A549 (cell line): ENCODE results near the gene INTS4. TPM values are rescaled to one million over a fixed set of nuclear protein-coding genes. Genes with fewer than 3 reads are reported as not detected.
"Not testable (repeated sequence)": the region's sequence is repeated elsewhere in the genome, so short reads cannot be mapped to it uniquely, and the experiment has no call there.

Experiments used
- ATAC-seq, 2 experiments: fragments of 200-7000 bp in 1 of 2; fragments of >200 bp in 1 of 2; cut with Nextera tagmentation in 1 of 2; cut with Tn5 transposase in 1 of 2; 3 replicates each; pipeline versions ENCODE4 v1.8.0 to v1.9.1; 2018 to 2020; ENCODE audit warnings: mild to moderate bottlenecking in 1 of 2, moderate library complexity in 1 of 2
- CTCF ChIA-PET: fragments of 300-600 bp; sonication (Branson Sonifier 250); formaldehyde crosslinking; extraction: SDS; loops from one replicate; lab custom pipeline; 2021; ENCODE audit warnings: antibody characterized with exemption, inconsistent platforms; lab: Yijun Ruan, JAX
- POLR2A ChIA-PET: fragments of 350-600 bp; formaldehyde crosslinking; extraction: SDS; loops from one replicate; lab custom pipeline; 2021; ENCODE audit warnings: antibody characterized with exemption, inconsistent platforms; lab: Yijun Ruan, JAX
- DNase-seq, 2 experiments: peaks; one replicate each; pipeline versions ENCODE4 v3.0.0 to v3.0.0-alpha.2; 2011 to 2016; ENCODE audit warnings: low read depth in 1 of 2, low spot score in 1 of 2
- FAIRE-seq: peaks from 2 replicates; lab custom pipeline; 2011; peaks lifted over from hg19 to GRCh38; lab: Jason Lieb, UNC
- H3K27ac ChIP-seq, 2 experiments: fragments of >200 bp; sonication (Bioruptor Twin); formaldehyde crosslinking; 3 replicates each; pipeline ENCODE4 v1.5.1; 2016 to 2017
- H3K4me1 ChIP-seq: fragments of >200 bp; sonication (Bioruptor Twin); formaldehyde crosslinking; 3 replicates; pipeline ENCODE4 v1.6.1; 2016
- H3K4me2 ChIP-seq: fragments of >200 bp; sonication (Bioruptor Twin); formaldehyde crosslinking; 3 replicates; pipeline ENCODE4 v1.6.1; 2016
- H3K4me3 ChIP-seq: fragments of >200 bp; sonication (Bioruptor Twin); formaldehyde crosslinking; 3 replicates; pipeline ENCODE4 v1.5.1; 2016
- H3K9me3 ChIP-seq: fragments of >200 bp; sonication (Bioruptor Twin); formaldehyde crosslinking; 3 replicates; pipeline ENCODE4 v1.6.1; 2016
- ATOH8 ChIP-seq: fragments of 250-450 bp; sonication (Bioruptor Pico); IDR thresholded peaks from 2 replicates; pipeline ENCODE4 v1.5.0; 2020; ENCODE audit warnings: low read depth, mild to moderate bottlenecking, moderate library complexity
- CTCF ChIP-seq: fragments of >200 bp; sonication (Bioruptor Twin); formaldehyde crosslinking; IDR thresholded peaks from 3 replicates; pipeline ENCODE4 v1.5.1; 2016
- EHF ChIP-seq: fragments of 250-450 bp; sonication (Bioruptor Pico); IDR thresholded peaks from 2 replicates; pipeline ENCODE4 v1.5.0; 2020; ENCODE audit warnings: mild to moderate bottlenecking
- FOSL2 ChIP-seq, 2 experiments: fragments of 450-650 bp in 1 of 2; fragments of >200 bp in 1 of 2; sonication (Bioruptor Twin) in 1 of 2; formaldehyde crosslinking; IDR thresholded peaks; 2 replicates each; pipeline versions ENCODE4 v1.5.0 to v1.6.1; 2016 to 2020; ENCODE audit warnings: mild to moderate bottlenecking in 1 of 2, moderate library complexity in 1 of 2
- FOXS1 ChIP-seq: fragments of 250-450 bp; sonication (Bioruptor Pico); IDR thresholded peaks from 2 replicates; pipeline ENCODE4 v1.5.0; 2020; ENCODE audit warnings: mild to moderate bottlenecking, moderate library complexity
- HEYL ChIP-seq: fragments of 250-450 bp; sonication (Bioruptor Pico); IDR thresholded peaks from 2 replicates; pipeline ENCODE4 v1.8.0; 2021; ENCODE audit warnings: mild to moderate bottlenecking, moderate library complexity
- HOXB5 ChIP-seq: fragments of 250-450 bp; sonication (Bioruptor Pico); IDR thresholded peaks from 2 replicates; pipeline ENCODE4 v1.5.0; 2020; ENCODE audit warnings: mild to moderate bottlenecking, moderate library complexity
- MAX ChIP-seq: IDR thresholded peaks from 2 replicates; pipeline ENCODE4 v1.6.1; 2012
- POLR2A ChIP-seq: IDR thresholded peaks from 2 replicates; pipeline ENCODE4 v1.6.1; 2012; ENCODE audit warnings: mild to moderate bottlenecking, low read length
- POLR2AphosphoS2 ChIP-seq: conservative IDR thresholded peaks from 2 replicates; pipeline ENCODE4 v1.6.1; 2012; ENCODE audit warnings: low read length, improper control_type of control experiment, inconsistent platforms
- RCOR1 ChIP-seq: fragments of 150-350 bp; IDR thresholded peaks from 2 replicates; pipeline ENCODE4 v1.6.1; 2014; ENCODE audit warnings: antibody characterized with exemption, low read length, low read depth
- TP53 ChIP-seq: fragments of 250-450 bp; sonication (Bioruptor Pico); IDR thresholded peaks from 2 replicates; pipeline ENCODE4 v1.5.0; 2021; ENCODE audit warnings: mild to moderate bottlenecking, moderate library complexity
- ZC3H11A ChIP-seq: fragments of 450-650 bp; IDR thresholded peaks from 2 replicates; pipeline ENCODE4 v1.6.1; 2014; ENCODE audit warnings: antibody characterized with exemption, mild to moderate bottlenecking
- ZNF302 ChIP-seq: fragments of 250-450 bp; sonication (Bioruptor Pico); IDR thresholded peaks from 2 replicates; pipeline ENCODE4 v1.9.0; 2021; ENCODE audit warnings: inconsistent platforms, mild to moderate bottlenecking, moderate library complexity
- WGBS: methylation state at CpG from one replicate; pipeline ENCODE4 v1.1.6; 2017; ENCODE audit errors: missing lambda C conversion rate; 5-methylcytosine and 5-hydroxymethylcytosine counted together
- polyA plus RNA-seq, 4 experiments: library from polyadenylated mRNA; depleted of rRNA in 3 of 4; stranded (reverse); fragments of >200 nt; fragmentation: RNase III in 1 of 4; extraction: RNeasy Plus Mini Kit Qiagen cat#74134 plus additional on column Dnase treatment in 1 of 4; gene quantifications; 2 replicates in 3 of 4; 3 replicates in 1 of 4; pipeline ENCODE4 v1.2.3, GENCODE V29; 2011 to 2017
- TF ChIP-seq, protein P1 (sequence below): fragments of 150-350 bp; IDR thresholded peaks from 2 replicates; pipeline ENCODE4 v1.6.1; 2014; ENCODE audit warnings: low read depth, mild to moderate bottlenecking, low read length
- TF ChIP-seq, protein P2 (sequence below): fragments of >200 bp; sonication (Bioruptor Twin); formaldehyde crosslinking; IDR thresholded peaks from 2 replicates; pipeline ENCODE4 v1.6.1; 2016

INTS4 gene
- polyA plus RNA-seq, 2 of the 4 experiments (the other 2 are of a cell fraction), result 22.0 to 35.3 TPM

GRCh38 chr11:78041843-78042440, 47.5 kb upstream of the INTS4 start:
- POLR2A ChIA-PET, result no interaction called here
- no peak for ATAC-seq
- Histone ChIP-seq H3K4me3 (no peak overlapping the region), H3K4me1 (peaks cover 36% of the 10 kb centered on the region)
- 95% methylated on average over 14 of the region's 14 CpGs for WGBS
- CTCF ChIA-PET, result interaction anchor here (5.9 kb wide), 1 partner anchor 43 kb away, joined by 47 read pairs; no protein-coding TSS in a partner anchor
- TF ChIP-seq MAX, result no peak
- TF ChIP-seq ZC3H11A, result no peak
- TF ChIP-seq ATOH8 (CRISPR knock-in tag), result no peak
- TF ChIP-seq ZNF302 (CRISPR knock-in tag), result no peak
- no peak for TF ChIP-seq CTCF
- TF ChIP-seq, protein P1, sequence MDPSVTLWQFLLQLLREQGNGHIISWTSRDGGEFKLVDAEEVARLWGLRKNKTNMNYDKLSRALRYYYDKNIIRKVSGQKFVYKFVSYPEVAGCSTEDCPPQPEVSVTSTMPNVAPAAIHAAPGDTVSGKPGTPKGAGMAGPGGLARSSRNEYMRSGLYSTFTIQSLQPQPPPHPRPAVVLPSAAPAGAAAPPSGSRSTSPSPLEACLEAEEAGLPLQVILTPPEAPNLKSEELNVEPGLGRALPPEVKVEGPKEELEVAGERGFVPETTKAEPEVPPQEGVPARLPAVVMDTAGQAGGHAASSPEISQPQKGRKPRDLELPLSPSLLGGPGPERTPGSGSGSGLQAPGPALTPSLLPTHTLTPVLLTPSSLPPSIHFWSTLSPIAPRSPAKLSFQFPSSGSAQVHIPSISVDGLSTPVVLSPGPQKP, result no peak
- no peak for TF ChIP-seq HOXB5 (CRISPR knock-in tag)
- no peak for TF ChIP-seq POLR2AphosphoS2
- TF ChIP-seq, protein P2, sequence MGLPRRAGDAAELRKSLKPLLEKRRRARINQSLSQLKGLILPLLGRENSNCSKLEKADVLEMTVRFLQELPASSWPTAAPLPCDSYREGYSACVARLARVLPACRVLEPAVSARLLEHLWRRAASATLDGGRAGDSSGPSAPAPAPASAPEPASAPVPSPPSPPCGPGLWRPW, result no peak
- TF ChIP-seq, all 56 proteins: peak for 0
- Histone ChIP-seq H3K27ac (no peak overlapping the region), H3K4me2 (no peak overlapping the region), H3K9me3 (no peaks in the 10 kb centered on the region)
- FAIRE-seq, result no peak
- DNase-seq, result no peak

- POLR2A ChIA-PET, result interaction anchor here (0.7 to 2.0 kb wide), 2 partner anchors 38 to 47 kb away, joined by 3 to 8 read pairs; partner anchors contain the start of genes INTS4 and NDUFC2
- 97% methylated on average over 8 of the region's 8 CpGs for WGBS
- H3K4me2 ChIP-seq, FAIRE-seq, DNase-seq, H3K4me3 ChIP-seq, H3K9me3 ChIP-seq, CTCF ChIA-PET, ATAC-seq: not testable (repeated sequence)
- peaks cover 42% of the 10 kb centered on the region for H3K4me1 ChIP-seq
- peak overlapping the region in 1 of 2 experiments; percentile 82; a peak in 2 of 6 replicates for H3K27ac ChIP-seq
These were observed 46.9 kb upstream of the INTS4 start for GRCh38 chr11:78041380-78041719.

DNA sequence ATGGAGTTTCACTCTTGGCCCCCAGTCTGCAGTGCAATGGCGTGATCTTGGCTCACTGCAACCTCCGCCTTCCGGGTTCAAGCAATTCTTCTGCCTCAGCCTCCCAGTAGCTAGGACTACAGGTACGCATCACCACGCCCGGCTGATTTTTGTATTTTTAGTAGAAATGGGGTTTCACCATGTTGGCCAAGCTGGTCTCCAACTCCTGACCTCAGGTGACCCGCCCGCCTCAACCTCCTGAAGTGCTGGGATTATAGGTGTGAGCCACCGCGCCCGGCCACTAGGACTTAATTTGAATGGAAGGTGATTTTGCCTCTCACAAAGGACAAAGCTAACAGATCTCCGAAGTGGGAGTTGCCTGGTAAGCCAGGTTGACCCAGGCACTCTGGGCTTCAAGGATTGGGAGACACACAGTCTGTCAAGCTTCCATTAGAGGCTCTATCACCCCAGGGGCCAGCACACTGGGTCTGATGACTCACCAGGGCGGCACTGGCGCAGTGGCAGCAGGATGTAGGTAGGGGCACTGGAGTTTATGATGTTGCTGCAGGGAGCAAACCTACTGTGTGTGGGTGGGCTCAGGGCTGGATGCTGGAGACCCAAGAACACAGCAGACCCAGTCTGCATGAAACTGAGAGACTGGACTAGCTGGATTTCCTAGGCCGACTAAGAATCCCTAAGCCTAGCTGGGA, 46.4 kb upstream of the INTS4 start:
- Histone ChIP-seq H3K9me3 (no peaks in the 10 kb centered on the region), H3K4me1 (peaks cover 42% of the 10 kb centered on the region), H3K4me3 (no peak overlapping the region), H3K4me2 (peak overlapping the region; percentile 82), H3K27ac (peak overlapping the region; percentile 82 to 90)
- WGBS, result 89% methylated on average over 15 of the region's 15 CpGs
- no peak for DNase-seq
- peak in 1 of 2 experiments; percentile 30; a peak in 2 of 6 replicates for ATAC-seq
- CTCF ChIA-PET, result interaction anchor here (0.6 to 1.8 kb wide), 3 partner anchors 9 to 77 kb away, joined by 3 to 6 read pairs (median 4); no protein-coding TSS in a partner anchor
- TF ChIP-seq POLR2A (no peak), FOXS1 (CRISPR knock-in tag) (no peak), TP53 (CRISPR knock-in tag) (no peak), HEYL (CRISPR knock-in tag) (no peak), EHF (CRISPR knock-in tag) (no peak), RCOR1 (no peak), FOSL2 (IDR thresholded peaks at IDR 0.05) (no peak), FOSL2 (CRISPR knock-in tag; IDR thresholded peaks at IDR 0.05) (peak; percentile 61)
- POLR2A ChIA-PET, result interaction anchor here (0.7 to 2.0 kb wide), 2 partner anchors 39 to 46 kb away, joined by 3 to 8 read pairs; partner anchors contain the start of genes INTS4 and NDUFC2
- no peak for FAIRE-seq
